ENCODE measurements around the gene TNFRSF11A. TPM values are rescaled to one million over a fixed set of nuclear protein-coding genes. Genes with fewer than 3 reads are reported as not detected.

Gene TNFRSF11A
- total RNA-seq, 1 donor from 2014 or later, result 1.6 TPM

GRCh38 chr18:62339106-62339988, 14.2 kb downstream of the TNFRSF11A start:
- no peak overlapping the region for H3K27ac ChIP-seq (replicated peaks)
- H3K9me3 ChIP-seq (replicated peaks), result no peaks in the 10 kb centered on the region
- intact Hi-C loops (cut with micrococcal nuclease), result no loop called here
- TF ChIP-seq CTCF (IDR thresholded peaks at IDR 0.05; ENCODE audit: borderline replicate concordance), result no peak
- peaks cover 66% of the 10 kb centered on the region for H3K27me3 ChIP-seq (ENCODE audit: low read depth)
- no peak overlapping the region for H3K4me3 ChIP-seq
- no peak for DNase-seq
- H3K36me3 ChIP-seq, result no peaks in the 10 kb centered on the region
- H3K4me1 ChIP-seq, result no peaks in the 10 kb centered on the region

- Histone ChIP-seq H3K4me3 (no peak overlapping the region), H3K9me3 (replicated peaks) (no peaks in the 10 kb centered on the region), H3K27ac (replicated peaks) (no peak overlapping the region), H3K27me3 (ENCODE audit: low read depth) (peaks cover 52% of the 10 kb centered on the region), H3K36me3 (no peaks in the 10 kb centered on the region), H3K4me1 (no peaks in the 10 kb centered on the region)
- TF ChIP-seq CTCF (IDR thresholded peaks at IDR 0.05; ENCODE audit: borderline replicate concordance), result no peak
- no peak for DNase-seq
- intact Hi-C loops (cut with micrococcal nuclease), result no loop called here
Measured at GRCh38 chr18:62340996-62341395, 15.9 kb downstream of the TNFRSF11A start.

- no peak overlapping the region for H3K27ac ChIP-seq (replicated peaks)
- no peaks in the 10 kb centered on the region for H3K4me1 ChIP-seq
- no peak overlapping the region for H3K4me3 ChIP-seq
- H3K27me3 ChIP-seq (ENCODE audit: low read depth), result peaks cover 52% of the 10 kb centered on the region
- no peak for DNase-seq
- no peaks in the 10 kb centered on the region for H3K9me3 ChIP-seq (replicated peaks)
- H3K36me3 ChIP-seq, result no peaks in the 10 kb centered on the region
- no peak for TF ChIP-seq CTCF (IDR thresholded peaks at IDR 0.05; ENCODE audit: borderline replicate concordance)
- intact Hi-C loops (cut with micrococcal nuclease), result no loop called here
Measured at GRCh38 chr18:62341473-62341872, 16.4 kb downstream of the TNFRSF11A start.

GRCh38 chr18:62342884-62343283, 17.8 kb downstream of the TNFRSF11A start:
- Histone ChIP-seq H3K27me3 (ENCODE audit: low read depth) (peaks cover 43% of the 10 kb centered on the region), H3K4me1 (no peaks in the 10 kb centered on the region), H3K36me3 (no peaks in the 10 kb centered on the region), H3K27ac (replicated peaks) (no peak overlapping the region), H3K4me3 (no peak overlapping the region), H3K9me3 (replicated peaks) (no peaks in the 10 kb centered on the region)
- DNase-seq, result no peak
- TF ChIP-seq CTCF (IDR thresholded peaks at IDR 0.05; ENCODE audit: borderline replicate concordance), result no peak
- intact Hi-C loops (cut with micrococcal nuclease), result no loop called here

- H3K9me3 ChIP-seq (replicated peaks), result no peaks in the 10 kb centered on the region
- H3K27ac ChIP-seq (replicated peaks), result no peak overlapping the region
- TF ChIP-seq CTCF (IDR thresholded peaks at IDR 0.05; ENCODE audit: borderline replicate concordance), result no peak
- no peaks in the 10 kb centered on the region for H3K36me3 ChIP-seq
- H3K4me1 ChIP-seq, result no peaks in the 10 kb centered on the region
- DNase-seq, result no peak
- intact Hi-C loops (cut with micrococcal nuclease), result no loop called here
- H3K27me3 ChIP-seq (ENCODE audit: low read depth), result peaks cover 39% of the 10 kb centered on the region
- no peak overlapping the region for H3K4me3 ChIP-seq
Measured at GRCh38 chr18:62343316-62343715, 18.2 kb downstream of the TNFRSF11A start.

All from left ventricle myocardium inferior (tissue), 1 donor.